ENCODE measurements around the gene PRDM16. TPM values are rescaled to one million over a fixed set of nuclear protein-coding genes. Genes with fewer than 3 reads are reported as not detected.

The PRDM16 gene
- total RNA-seq, 1 donor from 2014 or later = 18.3 TPM

- no peaks in the 10 kb centered on the region for H3K4me1 Mint-ChIP-seq (ENCODE audit: low read depth)
- H3K9me3 Mint-ChIP-seq (ENCODE audit: low read depth) = no peaks in the 10 kb centered on the region
- DNase-seq (ENCODE audit: low spot score) = no peak
- H3K27me3 Mint-ChIP-seq (ENCODE audit: low read depth) = peaks cover 6% of the 10 kb centered on the region
- H3K4me3 Mint-ChIP-seq (ENCODE audit: unreplicated experiment) = no peak overlapping the region
- H3K36me3 Mint-ChIP-seq (ENCODE audit: low read depth) = peaks cover 2% of the 10 kb centered on the region
- no peak for TF ChIP-seq CTCF (IDR thresholded peaks at IDR 0.05)
- no peak overlapping the region for H3K27ac Mint-ChIP-seq (ENCODE audit: unreplicated experiment)
Measured at GRCh38 chr1:3244025-3244926, 175.3 kb downstream of the PRDM16 start.

- TF ChIP-seq CTCF (IDR thresholded peaks at IDR 0.05) = no peak
- H3K4me1 Mint-ChIP-seq (ENCODE audit: low read depth) = no peaks in the 10 kb centered on the region
- H3K27me3 Mint-ChIP-seq (ENCODE audit: low read depth) = peaks cover 6% of the 10 kb centered on the region
- no peak overlapping the region for H3K27ac Mint-ChIP-seq (ENCODE audit: unreplicated experiment)
- no peaks in the 10 kb centered on the region for H3K9me3 Mint-ChIP-seq (ENCODE audit: low read depth)
- no peak overlapping the region for H3K4me3 Mint-ChIP-seq (ENCODE audit: unreplicated experiment)
- peaks cover 2% of the 10 kb centered on the region for H3K36me3 Mint-ChIP-seq (ENCODE audit: low read depth)
- no peak for DNase-seq (ENCODE audit: low spot score)
Measured at GRCh38 chr1:3244927-3245315, 175.9 kb downstream of the PRDM16 start.

- DNase-seq (ENCODE audit: low spot score) = no peak
- Mint-ChIP-seq H3K27me3 (ENCODE audit: low read depth) (peaks cover 6% of the 10 kb centered on the region), H3K4me3 (ENCODE audit: unreplicated experiment) (no peak overlapping the region), H3K9me3 (ENCODE audit: low read depth) (no peaks in the 10 kb centered on the region), H3K4me1 (ENCODE audit: low read depth) (no peaks in the 10 kb centered on the region), H3K36me3 (ENCODE audit: low read depth) (peaks cover 2% of the 10 kb centered on the region), H3K27ac (ENCODE audit: unreplicated experiment) (no peak overlapping the region)
- TF ChIP-seq CTCF (IDR thresholded peaks at IDR 0.05) = no peak
Measured at GRCh38 chr1:3245344-3245743, 176.3 kb downstream of the PRDM16 start.

GRCh38 chr1:3245768-3246167, 176.8 kb downstream of the PRDM16 start:
- no peaks in the 10 kb centered on the region for H3K9me3 Mint-ChIP-seq (ENCODE audit: low read depth)
- no peak for DNase-seq (ENCODE audit: low spot score)
- H3K27ac Mint-ChIP-seq (ENCODE audit: unreplicated experiment) = no peak overlapping the region
- H3K4me3 Mint-ChIP-seq (ENCODE audit: unreplicated experiment) = no peak overlapping the region
- H3K36me3 Mint-ChIP-seq (ENCODE audit: low read depth) = peaks cover 2% of the 10 kb centered on the region
- no peak for TF ChIP-seq CTCF (IDR thresholded peaks at IDR 0.05)
- peaks cover 6% of the 10 kb centered on the region for H3K27me3 Mint-ChIP-seq (ENCODE audit: low read depth)
- H3K4me1 Mint-ChIP-seq (ENCODE audit: low read depth) = no peaks in the 10 kb centered on the region

- no peaks in the 10 kb centered on the region for H3K9me3 Mint-ChIP-seq (ENCODE audit: low read depth)
- H3K36me3 Mint-ChIP-seq (ENCODE audit: low read depth) = peaks cover 2% of the 10 kb centered on the region
- TF ChIP-seq CTCF (IDR thresholded peaks at IDR 0.05) = no peak
- peaks cover 6% of the 10 kb centered on the region for H3K27me3 Mint-ChIP-seq (ENCODE audit: low read depth)
- H3K27ac Mint-ChIP-seq (ENCODE audit: unreplicated experiment) = no peak overlapping the region
- no peak for DNase-seq (ENCODE audit: low spot score)
- no peaks in the 10 kb centered on the region for H3K4me1 Mint-ChIP-seq (ENCODE audit: low read depth)
- H3K4me3 Mint-ChIP-seq (ENCODE audit: unreplicated experiment) = no peak overlapping the region
Measured at GRCh38 chr1:3246251-3246650, 177.2 kb downstream of the PRDM16 start.
